Activated CD4-positive, alpha-beta T cell treated with anti-CD3 and anti-CD28 coated beads, Interleukin-2, amount 10 ng/mL, durations not matched to agents 24 days and 14 days (primary cell): ENCODE results near the gene STRIP2. TPM values are rescaled to one million over a fixed set of nuclear protein-coding genes. Genes with fewer than 3 reads are reported as not detected.

ENCODE experiments used
- DNase-seq: peaks from one replicate; pipeline ENCODE4 v3.0.0; 2022
- H3K27ac Mint-ChIP-seq: one replicate; pipeline ENCODE4 v1.8.0; 2022; ENCODE audit warnings: mild to moderate bottlenecking, mixed read lengths
- H3K27me3 Mint-ChIP-seq: one replicate; pipeline ENCODE4 v1.8.0; 2022; ENCODE audit warnings: mixed read lengths
- H3K36me3 Mint-ChIP-seq: one replicate; pipeline ENCODE4 v1.8.0; 2022; ENCODE audit warnings: low read depth, mild to moderate bottlenecking, mixed read lengths
- H3K4me1 Mint-ChIP-seq: one replicate; pipeline ENCODE4 v1.8.0; 2021; ENCODE audit warnings: mixed read lengths
- H3K4me3 Mint-ChIP-seq: one replicate; pipeline ENCODE4 v1.8.0; 2022; ENCODE audit warnings: mild to moderate bottlenecking, moderate library complexity, mixed read lengths
- H3K9me3 Mint-ChIP-seq: one replicate; pipeline ENCODE4 v1.8.0; 2021; ENCODE audit warnings: mixed read lengths
- intact Hi-C: fragments of 100-400 bp; cut with micrococcal nuclease; formaldehyde crosslinking; loops from one replicate; pipeline ENCODE4 v1.15.1; 2023
- total RNA-seq: library from RNA; stranded (reverse); gene quantifications from 2 replicates; pipeline ENCODE4 v1.2.3, GENCODE V29; 2022

The STRIP2 gene, protein sequence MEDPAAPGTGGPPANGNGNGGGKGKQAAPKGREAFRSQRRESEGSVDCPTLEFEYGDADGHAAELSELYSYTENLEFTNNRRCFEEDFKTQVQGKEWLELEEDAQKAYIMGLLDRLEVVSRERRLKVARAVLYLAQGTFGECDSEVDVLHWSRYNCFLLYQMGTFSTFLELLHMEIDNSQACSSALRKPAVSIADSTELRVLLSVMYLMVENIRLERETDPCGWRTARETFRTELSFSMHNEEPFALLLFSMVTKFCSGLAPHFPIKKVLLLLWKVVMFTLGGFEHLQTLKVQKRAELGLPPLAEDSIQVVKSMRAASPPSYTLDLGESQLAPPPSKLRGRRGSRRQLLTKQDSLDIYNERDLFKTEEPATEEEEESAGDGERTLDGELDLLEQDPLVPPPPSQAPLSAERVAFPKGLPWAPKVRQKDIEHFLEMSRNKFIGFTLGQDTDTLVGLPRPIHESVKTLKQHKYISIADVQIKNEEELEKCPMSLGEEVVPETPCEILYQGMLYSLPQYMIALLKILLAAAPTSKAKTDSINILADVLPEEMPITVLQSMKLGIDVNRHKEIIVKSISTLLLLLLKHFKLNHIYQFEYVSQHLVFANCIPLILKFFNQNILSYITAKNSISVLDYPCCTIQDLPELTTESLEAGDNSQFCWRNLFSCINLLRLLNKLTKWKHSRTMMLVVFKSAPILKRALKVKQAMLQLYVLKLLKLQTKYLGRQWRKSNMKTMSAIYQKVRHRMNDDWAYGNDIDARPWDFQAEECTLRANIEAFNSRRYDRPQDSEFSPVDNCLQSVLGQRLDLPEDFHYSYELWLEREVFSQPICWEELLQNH
- total RNA-seq, result 86.6 and 89.6 TPM in 2 replicates

DNA sequence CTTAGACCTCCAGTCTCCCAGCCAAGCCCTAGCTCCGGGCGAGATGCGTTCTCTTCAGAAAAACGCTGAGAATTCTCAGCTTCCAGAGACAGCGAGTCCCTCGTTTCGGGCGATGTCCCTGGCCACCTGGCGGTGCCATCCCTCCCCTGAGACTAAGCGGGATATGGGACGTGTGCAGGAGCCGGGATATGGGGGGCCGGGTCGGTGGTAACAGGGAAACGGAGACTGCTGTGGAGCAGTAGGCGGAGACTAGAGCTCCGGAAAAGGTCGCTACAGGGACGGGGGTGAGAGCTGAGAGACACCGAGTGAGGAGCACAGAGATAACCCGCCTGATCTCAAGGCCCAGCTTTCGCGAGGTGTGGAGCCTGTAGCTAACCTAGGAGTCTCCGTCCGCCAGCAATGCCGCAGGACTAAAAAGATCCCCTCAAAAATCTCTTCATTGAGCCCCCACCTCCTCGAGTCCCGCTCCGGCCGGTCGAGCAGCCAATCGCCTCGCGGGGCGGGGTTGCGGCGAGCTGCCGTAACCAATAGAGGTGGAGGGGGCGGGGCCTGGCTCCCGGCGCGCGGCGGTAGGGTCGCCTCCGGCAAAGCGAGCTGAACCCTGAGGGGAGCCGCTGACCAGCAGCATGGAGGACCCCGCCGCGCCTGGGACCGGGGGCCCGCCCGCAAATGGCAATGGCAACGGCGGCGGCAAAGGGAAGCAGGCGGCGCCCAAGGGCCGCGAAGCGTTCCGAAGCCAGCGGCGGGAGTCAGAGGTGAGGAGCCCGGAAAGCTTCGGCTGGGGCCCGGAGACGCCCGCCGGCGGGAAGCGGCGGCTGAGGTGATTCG, at the start of gene STRIP2:
STRIP2 (plus strand) TSS at position 586 of the 828 bp plus-strand sequence; CDS start at position 627, 41 bp downstream.
- intact Hi-C loops, result loop anchor here (1.0 to 10.0 kb wide), 4 partner anchors 13 to 1579 kb away; no protein-coding TSS in a partner anchor
- H3K36me3 Mint-ChIP-seq, result peaks cover 25% of the 10 kb centered on the region
- H3K27me3 Mint-ChIP-seq, result peaks cover 6% of the 10 kb centered on the region
- DNase-seq, result peak; percentile 99
- no peaks in the 10 kb centered on the region for H3K9me3 Mint-ChIP-seq
- peak within 1 kb of the TSS; percentile 90 for H3K27ac Mint-ChIP-seq
- H3K4me3 Mint-ChIP-seq, result peak within 1 kb of the TSS; percentile 92
- H3K4me1 Mint-ChIP-seq, result peaks cover 32% of the 10 kb centered on the region

DNA sequence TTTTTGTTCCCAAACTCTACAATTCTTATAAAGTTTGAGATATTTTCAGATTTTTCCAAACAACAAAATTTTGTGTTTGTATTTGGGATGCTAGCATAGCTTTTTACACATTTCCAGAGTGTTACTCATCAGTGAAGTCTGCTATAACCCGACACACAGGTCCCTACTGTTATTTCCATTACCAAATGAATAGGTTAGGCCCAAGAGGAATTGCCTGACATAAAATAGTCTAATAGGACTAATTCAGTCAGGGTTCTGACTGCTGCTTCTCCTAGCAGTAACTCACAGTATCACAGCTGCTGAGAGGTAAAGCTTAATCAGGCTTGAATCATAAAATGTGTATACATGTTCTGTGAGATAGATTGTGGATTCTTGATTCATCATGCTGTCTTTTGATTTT, 49.1 kb upstream of the STRIP2 start:
- intact Hi-C loops, result no loop called here
- peaks cover 18% of the 10 kb centered on the region for H3K4me1 Mint-ChIP-seq
- no peaks in the 10 kb centered on the region for H3K27me3 Mint-ChIP-seq
- H3K4me3 Mint-ChIP-seq, result no peak overlapping the region
- DNase-seq, result no peak
- H3K27ac Mint-ChIP-seq, result no peak overlapping the region
- H3K36me3 Mint-ChIP-seq, result peaks cover 8% of the 10 kb centered on the region
- H3K9me3 Mint-ChIP-seq, result no peaks in the 10 kb centered on the region

DNA sequence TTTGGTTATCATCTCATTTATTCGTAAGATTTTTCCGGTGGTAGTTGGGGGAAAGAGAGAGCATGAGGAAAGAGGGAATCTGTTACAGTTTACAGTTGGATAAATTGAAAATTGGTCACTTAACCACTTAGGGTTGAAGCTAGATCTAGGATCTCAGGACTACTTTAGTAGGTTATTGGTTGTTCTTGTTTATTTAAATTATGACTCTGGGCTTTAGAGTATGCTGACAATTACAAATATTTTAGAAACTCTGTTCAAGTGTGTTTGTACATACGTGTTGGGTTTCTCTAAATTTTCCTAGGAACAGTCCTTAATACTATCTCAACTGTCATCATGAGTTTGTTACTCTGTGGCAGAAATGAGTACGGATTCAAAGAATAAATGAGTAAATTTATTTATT, 48.6 kb upstream of the STRIP2 start:
- Mint-ChIP-seq H3K27me3 (no peaks in the 10 kb centered on the region), H3K4me3 (no peak overlapping the region), H3K36me3 (peaks cover 8% of the 10 kb centered on the region), H3K27ac (no peak overlapping the region), H3K4me1 (peaks cover 18% of the 10 kb centered on the region), H3K9me3 (no peaks in the 10 kb centered on the region)
- DNase-seq, result no peak
- intact Hi-C loops, result no loop called here

DNA sequence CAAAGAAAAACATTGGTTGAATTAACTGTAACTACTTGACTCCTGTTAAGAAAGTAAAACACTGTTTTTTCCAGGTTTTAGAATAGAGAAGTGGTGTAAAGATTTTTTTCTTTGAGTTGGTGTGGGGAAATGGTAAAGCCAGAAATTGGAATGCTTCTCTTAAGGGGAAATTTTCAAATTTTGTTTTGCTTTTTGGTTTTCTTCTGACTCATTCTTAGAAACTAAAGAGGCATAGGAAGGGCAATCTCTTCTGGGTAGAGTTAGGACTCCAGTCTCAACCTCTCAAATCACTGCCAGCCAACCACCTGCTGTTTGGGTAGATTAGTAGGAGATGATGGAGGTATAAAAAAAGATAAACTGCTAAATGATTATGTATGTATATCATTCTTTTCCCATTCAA, 47.7 kb upstream of the STRIP2 start:
- no peak overlapping the region for H3K27ac Mint-ChIP-seq
- intact Hi-C loops, result no loop called here
- no peak for DNase-seq
- peaks cover 17% of the 10 kb centered on the region for H3K4me1 Mint-ChIP-seq
- no peaks in the 10 kb centered on the region for H3K27me3 Mint-ChIP-seq
- H3K4me3 Mint-ChIP-seq, result no peak overlapping the region
- H3K36me3 Mint-ChIP-seq, result peaks cover 8% of the 10 kb centered on the region
- no peaks in the 10 kb centered on the region for H3K9me3 Mint-ChIP-seq

DNA sequence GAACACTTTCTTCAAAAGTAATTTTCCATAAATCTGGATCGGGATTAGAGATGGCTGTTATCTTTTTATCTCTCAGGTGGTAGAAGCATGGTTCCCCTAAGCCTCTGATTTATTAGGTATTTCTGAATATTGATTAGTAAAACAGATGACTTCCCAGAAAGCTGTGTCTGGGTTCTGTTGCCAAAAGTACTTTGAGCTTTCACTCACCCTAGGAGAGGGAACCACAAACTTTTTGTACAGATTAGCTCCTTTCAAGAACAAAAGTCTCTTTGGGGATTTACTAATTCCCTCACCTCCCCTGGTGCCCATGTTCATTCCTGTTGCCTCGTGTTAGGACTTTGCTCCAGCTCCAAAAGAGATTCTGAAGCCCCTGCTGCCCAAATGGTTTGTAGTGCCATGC, 46.7 kb upstream of the STRIP2 start:
- H3K27ac Mint-ChIP-seq, result no peak overlapping the region
- no peaks in the 10 kb centered on the region for H3K27me3 Mint-ChIP-seq
- no peak for DNase-seq
- peaks cover 10% of the 10 kb centered on the region for H3K4me1 Mint-ChIP-seq
- H3K4me3 Mint-ChIP-seq, result no peak overlapping the region
- intact Hi-C loops, result no loop called here
- peaks cover 4% of the 10 kb centered on the region for H3K36me3 Mint-ChIP-seq
- no peaks in the 10 kb centered on the region for H3K9me3 Mint-ChIP-seq

DNA sequence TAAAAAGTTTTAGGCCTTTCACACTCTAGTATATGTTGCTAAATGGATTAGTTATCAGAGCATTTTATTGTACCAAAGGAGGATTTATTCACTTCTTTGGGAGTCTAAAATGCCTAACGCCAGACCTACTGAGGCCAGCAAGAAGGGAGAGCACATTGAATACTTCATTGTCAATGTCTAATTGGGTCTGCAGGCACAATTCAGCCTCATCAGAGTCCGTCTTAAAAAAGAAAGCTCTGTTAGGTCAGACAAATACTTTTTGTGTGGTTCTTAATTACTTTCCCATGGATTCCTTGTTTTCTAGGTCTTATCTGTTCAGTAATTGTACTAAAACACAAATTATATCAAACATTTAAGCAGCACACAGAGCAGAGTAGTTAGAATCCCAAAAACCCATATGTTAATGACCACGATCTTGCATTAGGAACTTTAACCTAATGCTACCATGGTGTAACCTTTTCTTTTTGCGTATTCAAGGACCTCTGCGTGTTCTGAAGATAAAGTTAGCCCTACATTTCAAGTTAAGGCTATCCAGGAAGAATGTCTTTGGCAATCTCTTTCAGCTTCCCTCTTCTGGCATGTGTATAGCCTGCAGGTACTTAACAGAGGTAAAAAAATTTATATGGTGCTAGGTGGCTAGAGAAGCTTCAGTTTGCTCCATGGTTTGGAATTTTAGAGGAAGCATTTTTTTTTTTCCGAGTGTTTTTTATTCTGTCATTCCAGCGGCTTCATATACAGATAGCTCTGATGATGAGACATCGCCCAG, 45.7 kb upstream of the STRIP2 start:
- DNase-seq, result no peak
- H3K4me1 Mint-ChIP-seq, result peaks cover 10% of the 10 kb centered on the region
- H3K27me3 Mint-ChIP-seq, result no peaks in the 10 kb centered on the region
- intact Hi-C loops, result no loop called here
- peaks cover 2% of the 10 kb centered on the region for H3K36me3 Mint-ChIP-seq
- H3K27ac Mint-ChIP-seq, result no peak overlapping the region
- no peaks in the 10 kb centered on the region for H3K9me3 Mint-ChIP-seq
- no peak overlapping the region for H3K4me3 Mint-ChIP-seq

DNA sequence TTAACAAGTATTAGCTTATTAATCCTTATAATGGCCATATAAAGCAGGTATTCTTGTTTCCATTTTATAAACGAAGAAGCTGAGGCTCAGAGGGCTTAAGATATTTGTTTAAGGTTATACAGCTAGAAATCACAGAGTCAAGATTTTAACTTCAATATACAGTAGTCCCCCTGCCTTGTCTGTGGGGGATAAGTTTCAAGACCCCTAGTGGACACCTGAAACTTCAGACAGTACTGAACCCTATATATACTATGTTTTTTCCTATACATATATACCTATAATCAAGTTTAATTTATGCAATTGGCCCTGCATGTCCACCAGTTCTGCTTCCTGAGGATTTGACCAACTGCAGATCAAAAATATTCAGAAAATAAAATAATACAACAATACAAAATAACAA, 44.4 kb upstream of the STRIP2 start:
- H3K27ac Mint-ChIP-seq, result no peak overlapping the region
- peaks cover 10% of the 10 kb centered on the region for H3K4me1 Mint-ChIP-seq
- intact Hi-C loops, result no loop called here
- no peak overlapping the region for H3K4me3 Mint-ChIP-seq
- H3K9me3 Mint-ChIP-seq, result no peaks in the 10 kb centered on the region
- no peak for DNase-seq
- no peaks in the 10 kb centered on the region for H3K27me3 Mint-ChIP-seq
- no peaks in the 10 kb centered on the region for H3K36me3 Mint-ChIP-seq

DNA sequence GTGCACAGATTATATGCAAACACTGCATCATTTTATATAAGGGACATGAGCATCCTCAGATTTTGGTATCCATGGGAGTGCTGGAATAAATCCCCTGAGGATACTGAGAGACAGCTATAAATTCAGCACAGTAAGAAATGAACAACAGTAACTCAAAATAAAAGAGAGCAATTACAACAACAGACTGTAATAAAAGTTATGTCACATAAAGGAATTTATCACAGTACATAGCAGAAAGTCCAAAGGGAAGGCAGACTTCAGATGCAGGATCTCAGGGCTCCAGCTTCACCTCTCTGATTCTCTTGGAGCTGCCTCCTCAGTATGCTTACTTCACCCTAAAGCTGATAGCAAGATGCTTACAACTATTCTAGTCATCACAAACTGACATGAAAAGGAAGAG, 43.9 kb upstream of the STRIP2 start:
- H3K27me3 Mint-ChIP-seq, result no peaks in the 10 kb centered on the region
- no peaks in the 10 kb centered on the region for H3K9me3 Mint-ChIP-seq
- H3K27ac Mint-ChIP-seq, result no peak overlapping the region
- DNase-seq, result no peak
- H3K4me1 Mint-ChIP-seq, result peaks cover 8% of the 10 kb centered on the region
- H3K4me3 Mint-ChIP-seq, result no peak overlapping the region
- intact Hi-C loops, result no loop called here
- no peaks in the 10 kb centered on the region for H3K36me3 Mint-ChIP-seq

DNA sequence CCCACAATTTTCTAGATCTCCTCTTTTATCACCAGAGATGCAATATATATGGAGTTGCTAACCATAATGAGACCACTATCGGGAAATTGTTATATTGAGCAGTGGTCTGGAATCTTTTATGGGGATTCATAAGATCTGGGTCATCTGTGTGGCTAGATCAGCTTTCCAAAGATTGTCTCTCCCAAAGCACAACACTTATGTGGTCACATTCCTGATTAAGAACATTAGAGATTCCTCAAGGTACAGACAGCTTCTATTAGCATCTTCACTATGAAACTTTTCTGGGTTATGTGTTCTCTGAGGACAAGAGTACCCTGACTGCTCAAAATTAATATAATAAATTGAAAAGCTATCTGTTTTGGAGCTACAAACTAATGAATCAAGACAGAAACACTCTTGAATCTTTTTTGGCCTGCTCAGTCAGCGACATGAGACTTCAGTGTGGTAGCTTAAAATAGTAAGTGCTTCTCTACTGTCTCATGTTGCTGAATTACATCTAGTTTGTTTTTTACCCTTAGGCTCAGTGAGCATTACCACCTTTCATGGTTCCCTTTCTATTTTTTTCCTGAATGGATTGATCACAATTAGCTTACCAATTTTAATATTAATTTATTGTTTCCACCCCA, 42.6 kb upstream of the STRIP2 start:
- Mint-ChIP-seq H3K27me3 (no peaks in the 10 kb centered on the region), H3K36me3 (no peaks in the 10 kb centered on the region), H3K4me3 (no peak overlapping the region), H3K9me3 (no peaks in the 10 kb centered on the region), H3K27ac (no peak overlapping the region), H3K4me1 (peaks cover 3% of the 10 kb centered on the region)
- no peak for DNase-seq
- intact Hi-C loops, result no loop called here

DNA sequence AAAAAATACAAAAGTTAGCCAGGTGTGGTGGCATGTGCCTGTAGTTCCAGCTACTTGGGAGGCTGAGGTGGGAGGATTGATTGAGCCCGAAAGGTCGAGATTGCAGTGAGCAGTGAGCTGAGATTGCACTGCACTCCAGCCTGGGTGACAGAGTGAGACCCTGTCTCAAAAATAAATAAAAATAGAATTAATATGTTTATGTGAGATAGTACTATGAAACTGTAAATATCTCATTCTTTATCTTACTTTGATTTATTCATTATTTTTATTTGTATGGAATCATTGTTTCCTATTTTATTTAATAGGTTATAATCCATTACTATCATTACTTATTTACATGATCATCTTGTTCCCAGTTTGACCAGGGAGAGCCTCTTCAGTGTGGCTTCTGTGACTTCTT, 41.0 kb upstream of the STRIP2 start:
- no peak for DNase-seq
- Mint-ChIP-seq H3K27ac (no peak overlapping the region), H3K4me3 (no peak overlapping the region), H3K4me1 (no peaks in the 10 kb centered on the region), H3K27me3 (no peaks in the 10 kb centered on the region), H3K9me3 (no peaks in the 10 kb centered on the region), H3K36me3 (no peaks in the 10 kb centered on the region)
- intact Hi-C loops, result no loop called here

DNA sequence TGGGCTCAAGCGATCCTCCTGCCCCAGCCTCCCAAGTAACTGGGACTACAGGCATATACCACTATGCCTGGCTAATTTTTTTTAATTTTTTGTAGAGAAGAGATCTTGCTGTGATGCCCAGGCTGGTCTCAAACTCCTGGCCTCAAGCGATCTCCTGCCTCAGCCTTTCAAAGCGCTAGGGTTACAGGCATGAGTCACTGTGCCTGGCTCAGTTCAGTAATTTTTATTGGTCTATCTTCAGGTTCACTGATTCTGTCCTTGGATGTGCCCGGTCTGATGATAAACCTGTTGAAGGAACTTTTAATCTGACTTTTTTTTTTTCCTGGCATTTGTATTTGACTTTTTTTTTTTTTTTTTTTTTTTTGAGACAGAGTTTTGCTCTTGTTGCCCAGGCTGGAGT, 40.1 kb upstream of the STRIP2 start:
- Mint-ChIP-seq H3K36me3 (no peaks in the 10 kb centered on the region), H3K27ac (no peak overlapping the region), H3K4me3 (no peak overlapping the region), H3K4me1 (no peaks in the 10 kb centered on the region), H3K9me3 (no peaks in the 10 kb centered on the region), H3K27me3 (no peaks in the 10 kb centered on the region)
- intact Hi-C loops, result no loop called here
- DNase-seq, result no peak

DNA sequence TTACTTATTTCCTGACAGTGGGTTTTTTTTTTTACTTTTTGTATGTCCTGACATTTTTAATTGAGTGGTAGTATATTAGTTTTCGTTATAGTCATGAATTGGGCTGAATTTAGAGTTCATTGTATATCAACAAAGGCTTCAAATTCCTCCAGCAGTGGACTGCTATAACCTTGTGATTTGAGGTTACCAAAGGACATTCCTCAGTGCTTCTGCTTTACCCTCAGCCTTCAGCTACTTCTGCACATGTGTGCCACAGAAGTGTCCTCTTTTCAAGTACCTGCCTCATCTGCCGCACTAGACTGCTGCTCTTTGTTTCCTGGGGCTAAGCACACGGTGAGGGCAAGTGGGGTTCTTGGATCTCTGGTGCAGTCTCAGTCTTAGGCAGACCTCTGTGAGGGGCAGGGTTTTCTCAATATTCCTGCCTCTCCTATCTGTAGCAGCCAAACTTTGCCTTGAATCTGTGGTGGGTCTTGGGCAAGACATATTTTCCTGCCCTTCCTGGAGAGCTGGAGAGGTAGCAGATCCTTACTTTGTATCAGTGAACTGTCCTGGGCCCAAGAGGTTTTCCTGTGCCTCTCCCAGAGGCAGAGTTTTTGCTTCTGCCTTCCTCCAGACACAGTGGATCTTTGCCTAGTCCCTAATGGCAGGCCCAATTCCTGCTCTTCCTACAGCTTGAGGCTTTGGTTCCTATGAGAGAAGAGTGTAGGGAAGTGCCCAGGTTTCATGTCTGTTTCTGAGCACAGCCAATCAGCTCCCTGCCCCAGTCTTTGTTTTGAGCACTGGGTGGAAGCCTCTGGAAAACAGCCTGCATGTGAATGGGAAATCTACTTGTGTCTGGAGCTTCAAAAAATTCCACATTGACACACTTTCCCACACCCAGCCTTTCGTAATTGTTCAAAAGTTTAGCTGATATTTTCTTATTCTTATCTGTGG, 39.0 kb upstream of the STRIP2 start:
- H3K4me1 Mint-ChIP-seq, result no peaks in the 10 kb centered on the region
- no peak overlapping the region for H3K27ac Mint-ChIP-seq
- H3K36me3 Mint-ChIP-seq, result peaks cover 3% of the 10 kb centered on the region

More for the DNA sequence above, 39.0 kb upstream of the STRIP2 start:
- intact Hi-C loops, result no loop called here
- no peaks in the 10 kb centered on the region for H3K27me3 Mint-ChIP-seq
- DNase-seq, result no peak
- no peak overlapping the region for H3K4me3 Mint-ChIP-seq
- H3K9me3 Mint-ChIP-seq, result no peaks in the 10 kb centered on the region
